Erythroblast (primary cell): ENCODE results near the gene SLC66A2.
A peak's percentile ranks its signal among the peaks of the same experiment; 100 is the strongest.

Experiments
- DNase-seq, 2 experiments: peaks; one replicate each; lab custom pipeline; 2025; lab: John Stamatoyannopoulos, UW
- GATA1 ChIP-seq: IDR thresholded peaks from 2 replicates; pipeline ENCODE4 v1.6.1; 2011; ENCODE audit warnings: low read depth, mild to moderate bottlenecking, control low read depth, low read length, moderate library complexity
- POLR2A ChIP-seq: IDR thresholded peaks from 2 replicates; pipeline ENCODE4 v1.6.1; 2011; ENCODE audit warnings: mild to moderate bottlenecking, low read length

SLC66A2 gene

GRCh38 chr18:79898952-79899608, 52.4 kb downstream of the SLC66A2 start:
- TF ChIP-seq POLR2A (no peak), GATA1 (no peak)
- peak in 1 of 2 experiments; percentile 30 for DNase-seq

- TF ChIP-seq GATA1 (no peak), POLR2A (no peak)
- DNase-seq = no peak
Observed at GRCh38 chr18:79897940-79898625, 53.4 kb downstream of the SLC66A2 start.

- TF ChIP-seq POLR2A (no peak), GATA1 (no peak)
- peak; percentile 28 to 52 for DNase-seq
Observed at GRCh38 chr18:79896738-79897137, 54.7 kb downstream of the SLC66A2 start.

DNA sequence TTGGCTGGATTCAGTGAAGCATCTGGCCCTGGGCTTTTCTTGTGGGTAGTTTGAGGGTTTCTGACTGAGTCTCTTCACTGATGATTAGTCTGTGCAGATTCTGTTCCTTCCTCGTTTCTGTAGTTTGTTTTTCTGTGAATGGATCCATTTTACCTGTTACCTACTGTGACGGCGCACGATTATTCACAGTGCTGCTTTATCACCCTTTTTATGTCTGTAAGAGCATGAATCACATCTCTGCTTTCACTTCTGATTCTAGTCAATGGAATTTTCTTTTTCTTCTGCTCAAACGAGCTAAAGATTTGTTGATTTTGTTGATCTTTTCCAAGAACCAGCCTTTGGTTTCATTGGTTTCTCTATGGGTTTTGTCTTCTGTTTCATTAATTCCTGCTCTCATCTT, 60.8 kb downstream of the SLC66A2 start:
- TF ChIP-seq GATA1 = no peak
- TF ChIP-seq POLR2A = no peak
- no peak for DNase-seq

- TF ChIP-seq GATA1 = no peak
- TF ChIP-seq POLR2A = no peak
- DNase-seq = no peak
Observed at GRCh38 chr18:79889569-79889968, 61.9 kb downstream of the SLC66A2 start.

DNA sequence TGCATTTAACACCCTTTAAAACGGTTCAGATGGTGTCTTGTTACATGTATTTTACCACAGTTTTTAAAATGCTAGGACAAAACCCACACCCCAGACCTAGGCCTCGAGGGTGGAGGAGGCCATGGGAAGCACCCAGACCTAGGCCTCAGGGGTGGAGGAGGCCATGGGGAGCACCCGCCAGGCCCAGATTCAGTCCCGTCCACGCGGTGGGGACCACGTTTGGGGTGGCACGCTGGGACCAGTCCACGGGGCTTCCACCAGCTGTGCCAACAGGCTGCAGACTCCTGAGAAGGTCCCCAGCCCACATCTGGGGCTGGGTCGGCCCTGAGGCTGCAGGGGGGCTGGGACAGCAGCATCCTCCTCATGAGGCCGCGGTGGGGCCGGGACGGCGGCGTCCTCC, 63.4 kb downstream of the SLC66A2 start:
- TF ChIP-seq POLR2A (no peak), GATA1 (no peak)
- no peak for DNase-seq

DNA sequence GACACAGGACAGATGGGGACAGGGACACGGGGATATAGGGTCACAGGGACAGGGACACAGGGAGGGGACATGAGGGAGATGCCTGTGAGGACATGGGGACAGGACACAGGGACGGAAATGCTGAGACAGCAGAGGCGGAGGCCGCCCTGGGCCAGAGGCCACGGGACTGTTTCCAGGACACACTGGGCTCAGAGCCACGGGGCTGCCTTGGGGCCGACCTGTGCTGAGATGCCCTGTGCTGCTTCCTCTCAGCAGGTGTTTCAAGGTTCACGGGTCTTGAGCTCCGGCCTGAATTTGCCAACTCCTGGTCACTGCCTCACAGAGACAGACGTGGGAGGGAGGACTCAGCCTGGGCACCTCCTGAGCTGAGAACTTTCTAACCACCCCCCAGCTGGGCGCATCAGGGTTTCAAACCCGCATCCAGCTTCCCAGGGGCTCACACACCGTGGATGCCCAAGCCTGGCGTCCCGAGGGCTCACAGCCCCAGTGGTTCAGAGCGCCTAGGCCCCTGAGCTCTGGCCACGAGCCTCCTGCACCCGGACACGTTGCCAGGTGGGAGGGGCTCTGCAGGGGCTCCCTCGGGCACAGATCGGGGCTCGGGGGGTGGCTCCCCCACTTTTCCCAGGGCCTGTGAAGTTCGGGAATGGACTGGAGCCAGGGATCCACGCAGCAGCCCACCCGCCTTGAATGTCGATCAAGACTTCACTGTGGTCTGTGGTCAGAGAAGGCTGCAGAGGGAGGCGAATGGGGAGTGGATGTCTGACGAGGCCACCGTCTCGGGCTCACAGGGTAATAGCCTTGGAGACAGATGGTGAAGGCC, 64.1 kb downstream of the SLC66A2 start:
- no peak for TF ChIP-seq GATA1
- no peak for TF ChIP-seq POLR2A
- DNase-seq = no peak

- DNase-seq = no peak
- no peak for TF ChIP-seq GATA1
- no peak for TF ChIP-seq POLR2A
Observed at GRCh38 chr18:79884963-79885728, 66.3 kb downstream of the SLC66A2 start.

DNA sequence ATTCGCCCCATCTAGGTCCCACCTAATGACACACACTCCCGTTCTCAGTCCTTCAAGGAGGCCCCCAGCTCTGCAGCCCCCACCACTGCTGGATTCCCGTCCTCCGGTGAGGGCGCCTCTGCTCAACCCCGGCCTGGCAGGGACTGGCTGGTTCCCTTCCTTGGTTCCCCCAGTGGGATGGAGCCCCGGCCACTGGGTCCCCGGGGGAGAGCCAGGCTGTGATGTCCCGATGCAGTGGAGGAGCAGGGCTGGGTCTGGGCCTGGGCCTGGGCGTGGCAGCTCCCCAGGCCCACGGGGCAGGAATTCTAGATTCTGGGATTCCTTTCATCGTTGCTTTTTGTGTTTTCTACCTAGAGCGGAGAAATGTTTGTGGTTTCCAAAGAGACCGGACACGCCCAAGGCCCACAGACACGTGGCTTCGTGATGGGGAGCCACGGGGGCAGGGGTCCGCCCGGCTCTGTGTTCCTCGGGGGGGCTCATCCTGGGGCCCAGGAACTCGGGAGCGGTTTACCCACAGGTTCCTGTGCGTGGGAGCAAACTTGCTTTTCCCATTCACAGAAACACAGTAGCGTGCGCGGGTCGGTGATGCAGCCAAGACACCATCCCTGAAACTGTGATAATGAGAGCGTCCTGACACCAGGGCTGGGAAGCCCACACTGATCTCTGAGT, 67.0 kb downstream of the SLC66A2 start:
- DNase-seq = no peak
- TF ChIP-seq POLR2A = no peak
- no peak for TF ChIP-seq GATA1

DNA sequence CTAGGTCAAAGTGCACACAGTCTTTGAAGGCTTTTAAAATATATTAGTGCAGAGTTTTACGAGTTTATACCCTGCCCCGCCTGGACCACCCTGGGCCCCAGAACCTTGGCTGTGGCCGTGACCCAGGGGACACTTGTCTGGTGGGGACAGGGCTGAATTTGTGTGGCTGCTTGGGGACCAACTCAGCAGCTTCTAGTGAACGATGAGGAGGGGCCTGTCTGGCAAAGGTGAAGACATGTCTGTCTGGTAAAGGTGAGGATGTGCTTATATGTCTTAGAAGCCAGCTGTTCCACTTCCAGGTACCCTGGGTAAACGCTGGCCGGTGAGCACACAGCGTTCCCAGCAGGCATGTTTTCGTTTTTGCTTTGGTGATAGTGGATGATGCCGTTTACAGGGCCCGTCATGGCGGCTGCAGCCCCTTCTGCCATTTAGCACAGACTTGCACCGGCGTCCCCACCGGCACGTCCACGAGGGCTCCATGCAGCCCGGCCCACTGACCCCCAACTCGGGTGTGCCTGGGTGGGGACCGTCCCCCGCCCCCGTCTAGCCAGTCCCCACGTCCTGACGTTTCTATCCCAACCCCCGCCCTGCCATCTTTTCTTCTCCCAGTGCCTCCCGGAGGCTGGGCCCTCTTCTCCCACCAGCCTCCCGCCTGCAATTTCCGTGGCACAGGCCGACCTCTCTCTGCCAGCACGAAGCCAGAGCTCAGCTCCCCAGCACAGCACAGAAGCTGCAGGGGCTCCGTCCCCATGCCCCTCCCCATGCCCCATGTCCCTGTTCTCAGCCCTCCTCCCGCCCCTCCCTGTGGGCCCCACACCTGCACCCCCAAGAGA, 67.8 kb downstream of the SLC66A2 start:
- DNase-seq = no peak
- TF ChIP-seq POLR2A (no peak), GATA1 (no peak)

DNA sequence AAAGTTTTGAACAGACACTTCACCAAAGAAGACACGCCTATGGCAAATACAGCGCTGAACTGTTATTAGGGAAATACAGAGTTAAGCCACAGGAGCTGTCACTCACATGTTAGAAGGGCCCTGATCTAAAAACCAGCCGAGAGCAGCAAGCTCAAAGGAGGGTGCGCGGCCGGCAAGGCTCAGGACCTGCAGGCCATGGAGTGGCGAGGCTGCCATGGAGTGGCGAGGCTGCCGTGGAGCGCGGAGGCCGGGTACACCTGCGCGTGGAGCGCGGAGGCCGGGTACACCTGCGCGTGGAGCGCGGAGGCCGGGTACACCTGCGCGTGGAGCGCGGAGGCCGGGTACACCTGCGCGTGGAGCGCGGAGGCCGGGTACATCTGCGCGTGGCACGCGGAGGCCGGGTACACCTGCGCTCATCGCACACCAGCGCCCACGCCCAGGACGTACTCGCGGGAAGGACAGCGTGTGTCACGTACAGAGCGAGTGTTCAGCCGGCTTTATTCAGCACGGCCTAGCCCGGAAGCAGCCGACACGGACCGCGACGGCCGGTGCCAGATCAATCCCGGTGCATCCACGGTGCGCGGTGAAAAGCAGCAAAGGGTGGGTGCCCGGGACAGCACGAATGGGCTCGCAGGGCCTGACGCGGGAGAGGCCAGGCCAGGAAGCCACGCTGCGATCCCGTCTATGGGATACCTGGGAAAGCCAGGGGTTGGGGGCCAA, 68.8 kb downstream of the SLC66A2 start:
- DNase-seq = no peak
- TF ChIP-seq POLR2A (no peak), GATA1 (no peak)
